Left ventricle myocardium inferior (tissue), 1 donor: ENCODE data around the gene LAS1L. TPM values are rescaled to one million over a fixed set of nuclear protein-coding genes. Genes with fewer than 3 reads are reported as not detected.

Source experiments
- DNase-seq: peaks from one replicate; pipeline ENCODE4 v3.0.0-alpha.2; 2020
- H3K27ac ChIP-seq: fragments of 200-600 bp; replicated peaks from 2 replicates; pipeline ENCODE4 v1.8.0; 2021
- H3K27me3 ChIP-seq: fragments of 200-600 bp; 2 replicates; pipeline ENCODE4 v1.8.0; 2021; ENCODE audit warnings: low read depth
- H3K36me3 ChIP-seq: fragments of 200-600 bp; 2 replicates; pipeline ENCODE4 v1.8.0; 2021
- H3K4me1 ChIP-seq: fragments of 200-600 bp; 2 replicates; pipeline ENCODE4 v1.8.0; 2021
- H3K4me3 ChIP-seq: fragments of 200-600 bp; 2 replicates; pipeline ENCODE4 v1.8.0; 2021; ENCODE audit warnings: mild to moderate bottlenecking, moderate library complexity
- H3K9me3 ChIP-seq: fragments of 200-600 bp; replicated peaks from 2 replicates; pipeline ENCODE4 v1.8.0; 2021
- CTCF ChIP-seq: fragments of 200-600 bp; IDR thresholded peaks from 2 replicates; pipeline ENCODE4 v1.8.0; 2021; ENCODE audit warnings: antibody characterized with exemption, mild to moderate bottlenecking, borderline replicate concordance
- intact Hi-C: fragments of 100-400 bp; cut with micrococcal nuclease; formaldehyde crosslinking; loops from one replicate; pipeline ENCODE4 v1.11.0; 2022
- total RNA-seq: library from RNA; stranded (reverse); fragmentation: NEBNext Ultra II Directional; extraction: Animal tissue kit (Norgen Biotek cat#: 25700); gene quantifications from one replicate; pipeline ENCODE4 v1.2.1, GENCODE V29; 2021
- donor health status: DM: no; HTN: yes; CAD: no; lungs with severe emphysema.

LAS1L gene
- total RNA-seq, 1 donor from 2014 or later: 13.9 TPM

GRCh38 chrX:65516756-65517155 is 17.8 kb downstream of the LAS1L start:
- H3K27me3 ChIP-seq: no peaks in the 10 kb centered on the region
- no peak overlapping the region for H3K4me3 ChIP-seq
- H3K36me3 ChIP-seq: peaks cover 18% of the 10 kb centered on the region

GRCh38 chrX:65513610-65514009 is 21.0 kb downstream of the LAS1L start:
- H3K27me3 ChIP-seq: no peaks in the 10 kb centered on the region
- H3K4me3 ChIP-seq: no peak overlapping the region
- intact Hi-C loops: no loop called here
- H3K36me3 ChIP-seq: peaks cover 4% of the 10 kb centered on the region
- no peaks in the 10 kb centered on the region for H3K4me1 ChIP-seq
- H3K27ac ChIP-seq: no peak overlapping the region
- no peak for DNase-seq
- no peak for TF ChIP-seq CTCF
- no peaks in the 10 kb centered on the region for H3K9me3 ChIP-seq

More at GRCh38 chrX:65516756-65517155, 17.8 kb downstream of the LAS1L start:
- Histone ChIP-seq H3K4me1 (no peaks in the 10 kb centered on the region), H3K27ac (no peak overlapping the region), H3K9me3 (no peaks in the 10 kb centered on the region)
- no peak for DNase-seq
- intact Hi-C loops: no loop called here
- no peak for TF ChIP-seq CTCF

GRCh38 chrX:65509400-65509799 is 25.2 kb downstream of the LAS1L start:
- no peaks in the 10 kb centered on the region for H3K36me3 ChIP-seq
- intact Hi-C loops: no loop called here
- no peak overlapping the region for H3K4me3 ChIP-seq
- no peak overlapping the region for H3K27ac ChIP-seq
- H3K9me3 ChIP-seq: no peaks in the 10 kb centered on the region
- DNase-seq: no peak
- H3K4me1 ChIP-seq: no peaks in the 10 kb centered on the region
- no peaks in the 10 kb centered on the region for H3K27me3 ChIP-seq
- no peak for TF ChIP-seq CTCF

GRCh38 chrX:65508851-65509250 is 25.7 kb downstream of the LAS1L start:
- H3K27me3 ChIP-seq: no peaks in the 10 kb centered on the region
- intact Hi-C loops: no loop called here

GRCh38 chrX:65502618-65503017 is 32.0 kb downstream of the LAS1L start:
- no peaks in the 10 kb centered on the region for H3K36me3 ChIP-seq
- H3K4me3 ChIP-seq: no peak overlapping the region
- H3K9me3 ChIP-seq: no peaks in the 10 kb centered on the region
- H3K4me1 ChIP-seq: no peaks in the 10 kb centered on the region
- no peak overlapping the region for H3K27ac ChIP-seq
- H3K27me3 ChIP-seq: no peaks in the 10 kb centered on the region
- no peak for DNase-seq
- intact Hi-C loops: no loop called here
- no peak for TF ChIP-seq CTCF

More at GRCh38 chrX:65508851-65509250, 25.7 kb downstream of the LAS1L start:
- DNase-seq: no peak
- H3K36me3 ChIP-seq: no peaks in the 10 kb centered on the region
- H3K4me1 ChIP-seq: no peaks in the 10 kb centered on the region
- no peaks in the 10 kb centered on the region for H3K9me3 ChIP-seq
- H3K4me3 ChIP-seq: no peak overlapping the region
- H3K27ac ChIP-seq: no peak overlapping the region
- TF ChIP-seq CTCF: no peak

GRCh38 chrX:65493431-65493830 is 41.2 kb downstream of the LAS1L start:
- no peak for TF ChIP-seq CTCF
- H3K4me1 ChIP-seq: no peaks in the 10 kb centered on the region
- intact Hi-C loops: no loop called here
- H3K4me3 ChIP-seq: no peak overlapping the region
- DNase-seq: no peak
- no peaks in the 10 kb centered on the region for H3K9me3 ChIP-seq
- H3K36me3 ChIP-seq: no peaks in the 10 kb centered on the region
- H3K27ac ChIP-seq: no peak overlapping the region
- H3K27me3 ChIP-seq: no peaks in the 10 kb centered on the region
